Transverse colon (tissue), 4 donors: Measurements from ENCODE around the gene PRKAG1. TPM values are rescaled to one million over a fixed set of nuclear protein-coding genes. Genes with fewer than 3 reads are reported as not detected.

Experiments used
- DNase-seq: peaks from one replicate; pipeline ENCODE4 v3.0.0-alpha.2; 2019
- H3K27ac ChIP-seq, 4 donors: fragments of 200-600 bp; sonication (generic); 2 replicates each; pipeline ENCODE4 v1.5.1; 2016 to 2018; ENCODE audit warnings: inconsistent platforms in 4 of 4
- H3K27me3 ChIP-seq: fragments of 200-600 bp; sonication (generic); 2 replicates; pipeline ENCODE4 v1.5.1; 2017; ENCODE audit warnings: inconsistent platforms
- H3K36me3 ChIP-seq, 4 donors: fragments of 200-600 bp; sonication (generic); 2 replicates each; pipeline ENCODE4 v1.5.1; 2017 to 2019; ENCODE audit warnings: inconsistent platforms in 4 of 4
- H3K4me1 ChIP-seq, 4 donors: fragments of 200-600 bp; sonication (generic); 2 replicates each; pipeline ENCODE4 v1.5.1; 2017 to 2020; ENCODE audit warnings: inconsistent platforms in 4 of 4
- H3K4me3 ChIP-seq, 4 donors: fragments of 200-600 bp; sonication (generic); 1 replicate in 1 of 4; 2 replicates in 3 of 4; pipeline versions ENCODE4 v1.5.1 to v1.6.1; 2017 to 2019; ENCODE audit warnings: inconsistent platforms in 4 of 4
- H3K9me3 ChIP-seq, 2 donors: fragments of 200-600 bp; sonication (generic); 2 replicates each; pipeline ENCODE4 v1.5.1; 2017 to 2019; ENCODE audit warnings: inconsistent platforms in 2 of 2
- EP300 ChIP-seq: sonication (generic); formaldehyde crosslinking; IDR thresholded peaks from one replicate; pipeline ENCODE4 v1.6.1; 2017; ENCODE audit warnings: antibody characterized with exemption, low read depth
- POLR2A ChIP-seq: fragments of 450-650 bp; IDR thresholded peaks from one replicate; pipeline ENCODE4 v1.6.1; 2016; ENCODE audit warnings: antibody characterized with exemption, mild to moderate bottlenecking, moderate library complexity
- POLR2AphosphoS5 ChIP-seq, 3 donors: sonication (generic); formaldehyde crosslinking; IDR thresholded peaks; one replicate each; pipeline ENCODE4 v1.6.1; 2016; ENCODE audit warnings: antibody characterized with exemption in 3 of 3
- WGBS, 2 donors: methylation state at CpG; one replicate each; pipeline ENCODE4 v1.1.5; 2018; ENCODE audit warnings: low coverage in 1 of 2; 5-methylcytosine and 5-hydroxymethylcytosine counted together
- in situ Hi-C, 4 donors: fragments of 200-750 bp; cut with MboI; loops; one replicate each; pipeline versions ENCODE4 v1.15.0 to v1.15.1; 2017; ENCODE audit warnings: low sequenced_read_pairs in 3 of 4, low pct_ligation_motif_present in 1 of 4, low pct_unique_long_range_greater_than_20kb in 1 of 4
- intact Hi-C: fragments of 100-400 bp; cut with DNase I; formaldehyde crosslinking; loops from one replicate; pipeline ENCODE4 v1.15.1; 2023; ENCODE audit warnings: low total_unique reads
- total RNA-seq, 4 donors: library from RNA; depleted of rRNA; stranded (reverse); fragments of >200 nt; gene quantifications; one replicate each; pipeline ENCODE4 v1.1.0, GENCODE V29; 2016
- TF ChIP-seq, protein P1 (sequence below), 5 experiments: fragments of 200-600 bp in 3 of 5; fragments of 450-650 bp in 2 of 5; sonication (generic) in 3 of 5; IDR thresholded peaks; 1 replicate in 2 of 5; 2 replicates in 3 of 5; pipeline ENCODE4 v1.5.1; 2016 to 2017; ENCODE audit warnings: antibody characterized with exemption in 5 of 5, inconsistent platforms in 3 of 5, mild to moderate bottlenecking in 2 of 5, moderate library complexity in 1 of 5

PRKAG1 gene
- total RNA-seq, 4 donors from 2014 or later, result 21.7 to 44.0 (median 42.3) TPM

DNA sequence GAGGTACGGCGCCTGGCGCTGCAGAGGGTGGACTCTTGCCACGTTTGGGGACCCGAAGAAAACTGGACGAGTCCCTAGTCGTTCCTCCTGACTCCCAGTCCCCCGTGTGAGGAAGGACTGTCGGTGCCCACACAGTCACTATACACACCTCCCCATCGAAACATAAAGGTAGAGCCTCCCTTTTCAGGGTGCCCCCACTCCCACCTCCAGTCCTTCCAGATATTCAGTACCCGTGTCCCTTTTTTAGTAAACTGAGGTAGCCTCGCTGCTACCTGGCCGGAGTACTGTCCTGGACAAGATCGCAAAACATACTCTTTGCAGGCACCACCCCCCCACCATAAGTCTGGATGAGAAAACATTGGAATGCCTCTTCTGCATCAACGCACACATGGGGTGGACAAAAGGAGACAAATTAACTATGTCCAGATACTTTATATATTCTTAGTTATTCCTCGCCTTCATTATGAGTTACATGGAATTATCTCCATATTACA lies 42.6 kb upstream of the PRKAG1 start:
- Histone ChIP-seq H3K36me3 (no peaks in the 10 kb centered on the region), H3K9me3 (no peaks in the 10 kb centered on the region), H3K27me3 (no peaks in the 10 kb centered on the region), H3K4me1 (peaks cover 23 to 36% (median 31%) of the 10 kb centered on the region in 4 donors), H3K4me3 (peak overlapping the region; percentile 82 to 91 (median 89)), H3K27ac (peak overlapping the region; percentile 96 to 98 (median 96))
- no peak for TF ChIP-seq POLR2AphosphoS5 (IDR thresholded peaks at IDR 0.05)
- TF ChIP-seq, protein P1, sequence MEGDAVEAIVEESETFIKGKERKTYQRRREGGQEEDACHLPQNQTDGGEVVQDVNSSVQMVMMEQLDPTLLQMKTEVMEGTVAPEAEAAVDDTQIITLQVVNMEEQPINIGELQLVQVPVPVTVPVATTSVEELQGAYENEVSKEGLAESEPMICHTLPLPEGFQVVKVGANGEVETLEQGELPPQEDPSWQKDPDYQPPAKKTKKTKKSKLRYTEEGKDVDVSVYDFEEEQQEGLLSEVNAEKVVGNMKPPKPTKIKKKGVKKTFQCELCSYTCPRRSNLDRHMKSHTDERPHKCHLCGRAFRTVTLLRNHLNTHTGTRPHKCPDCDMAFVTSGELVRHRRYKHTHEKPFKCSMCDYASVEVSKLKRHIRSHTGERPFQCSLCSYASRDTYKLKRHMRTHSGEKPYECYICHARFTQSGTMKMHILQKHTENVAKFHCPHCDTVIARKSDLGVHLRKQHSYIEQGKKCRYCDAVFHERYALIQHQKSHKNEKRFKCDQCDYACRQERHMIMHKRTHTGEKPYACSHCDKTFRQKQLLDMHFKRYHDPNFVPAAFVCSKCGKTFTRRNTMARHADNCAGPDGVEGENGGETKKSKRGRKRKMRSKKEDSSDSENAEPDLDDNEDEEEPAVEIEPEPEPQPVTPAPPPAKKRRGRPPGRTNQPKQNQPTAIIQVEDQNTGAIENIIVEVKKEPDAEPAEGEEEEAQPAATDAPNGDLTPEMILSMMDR (IDR thresholded peaks at IDR 0.05), result no peak
- TF ChIP-seq EP300, result no peak
- no peak for TF ChIP-seq POLR2A
- intact Hi-C loops (loop anchor here (10.0 kb wide), 1 partner anchor 64 kb away; no protein-coding TSS in a partner anchor), in situ Hi-C loops (loop anchor here in 2 of 4 donors (10.0 kb wide), 2 partner anchors 64 to 174 kb away; no protein-coding TSS in a partner anchor)
- no peak for DNase-seq
- WGBS, 2 donors, result 4 to 73% methylated on average over 1 to 16 of the region's 16 CpGs

DNA sequence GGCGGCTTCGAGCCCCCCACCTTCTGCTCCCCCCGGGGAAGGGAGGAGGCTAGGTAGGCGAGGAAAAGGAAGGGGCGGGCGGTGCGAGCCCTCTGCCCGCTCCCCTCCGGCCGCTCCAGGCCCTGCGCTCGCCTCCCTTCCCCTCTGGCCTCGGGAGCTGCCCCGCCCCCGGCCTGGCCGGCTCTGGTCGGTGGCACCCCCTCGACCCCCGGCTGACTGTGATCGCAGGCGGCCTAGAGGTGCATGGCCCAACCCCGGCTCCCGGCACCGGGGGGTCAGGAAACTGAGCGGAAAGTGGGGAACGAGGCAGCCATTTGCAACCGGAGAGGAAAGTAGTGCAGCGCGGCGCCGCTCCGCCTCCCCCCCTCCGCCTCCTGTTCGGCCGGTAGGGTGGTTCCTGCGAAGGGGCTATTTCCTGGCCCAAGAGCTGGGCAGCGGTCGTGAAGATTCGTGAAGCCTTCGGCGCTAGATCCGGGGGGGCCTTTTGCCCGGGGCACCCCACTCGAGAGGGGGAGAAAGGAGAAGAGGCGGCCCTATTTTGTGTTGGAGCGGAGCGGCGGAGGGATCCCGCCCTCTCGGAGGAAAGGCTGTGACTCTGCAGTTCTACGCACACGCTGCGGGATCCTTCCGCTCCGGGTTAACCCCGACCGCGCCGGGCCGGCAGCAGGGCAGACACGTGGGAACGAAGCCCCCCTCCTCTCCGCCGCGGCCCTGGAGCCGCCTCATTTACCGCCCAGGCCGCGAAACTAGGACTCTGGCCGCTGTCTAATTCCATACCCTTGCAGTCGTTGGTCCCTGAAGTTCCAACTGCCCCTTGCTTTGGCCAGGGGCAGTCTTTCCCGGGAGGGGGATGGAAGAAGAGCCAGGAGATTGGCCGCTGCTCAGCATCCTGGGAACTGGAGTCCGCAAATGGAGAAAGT lies 41.9 kb upstream of the PRKAG1 start, which contains the start of gene KMT2D:
KMT2D (minus strand) TSS at position 558 of the 920 bp plus-strand sequence. CDS start 5,470 bp downstream, outside the sequence.
- WGBS, 2 donors, result 0% methylated on average over 56 of the region's 74 CpGs; no CpG with 5 or more reads in 1 of the 2 donors
- Histone ChIP-seq H3K27me3 (no peaks in the 10 kb centered on the region), H3K36me3 (no peaks in the 10 kb centered on the region), H3K4me1 (peaks cover 28 to 43% (median 38%) of the 10 kb centered on the region in 4 donors), H3K9me3 (no peaks in the 10 kb centered on the region), H3K4me3 (peak within 1 kb of the TSS; percentile 82 to 91 (median 89)), H3K27ac (peak within 1 kb of the TSS; percentile 96 to 98 (median 96))
- TF ChIP-seq, protein P1 (IDR thresholded peaks at IDR 0.05), result peak in 4 of 5 experiments; percentile 40 to 92 (median 66)
- peak; percentile 77 to 88 (median 79) for TF ChIP-seq POLR2AphosphoS5 (IDR thresholded peaks at IDR 0.05)
- no peak for TF ChIP-seq EP300
- TF ChIP-seq POLR2A, result peak; percentile 71
- intact Hi-C loops, result loop anchor here (10.0 kb wide), 1 partner anchor 64 kb away; no protein-coding TSS in a partner anchor
- in situ Hi-C loops, result loop anchor here in 2 of 4 donors (10.0 kb wide), 2 partner anchors 64 to 174 kb away; no protein-coding TSS in a partner anchor
- DNase-seq, result peak; percentile 91

DNA sequence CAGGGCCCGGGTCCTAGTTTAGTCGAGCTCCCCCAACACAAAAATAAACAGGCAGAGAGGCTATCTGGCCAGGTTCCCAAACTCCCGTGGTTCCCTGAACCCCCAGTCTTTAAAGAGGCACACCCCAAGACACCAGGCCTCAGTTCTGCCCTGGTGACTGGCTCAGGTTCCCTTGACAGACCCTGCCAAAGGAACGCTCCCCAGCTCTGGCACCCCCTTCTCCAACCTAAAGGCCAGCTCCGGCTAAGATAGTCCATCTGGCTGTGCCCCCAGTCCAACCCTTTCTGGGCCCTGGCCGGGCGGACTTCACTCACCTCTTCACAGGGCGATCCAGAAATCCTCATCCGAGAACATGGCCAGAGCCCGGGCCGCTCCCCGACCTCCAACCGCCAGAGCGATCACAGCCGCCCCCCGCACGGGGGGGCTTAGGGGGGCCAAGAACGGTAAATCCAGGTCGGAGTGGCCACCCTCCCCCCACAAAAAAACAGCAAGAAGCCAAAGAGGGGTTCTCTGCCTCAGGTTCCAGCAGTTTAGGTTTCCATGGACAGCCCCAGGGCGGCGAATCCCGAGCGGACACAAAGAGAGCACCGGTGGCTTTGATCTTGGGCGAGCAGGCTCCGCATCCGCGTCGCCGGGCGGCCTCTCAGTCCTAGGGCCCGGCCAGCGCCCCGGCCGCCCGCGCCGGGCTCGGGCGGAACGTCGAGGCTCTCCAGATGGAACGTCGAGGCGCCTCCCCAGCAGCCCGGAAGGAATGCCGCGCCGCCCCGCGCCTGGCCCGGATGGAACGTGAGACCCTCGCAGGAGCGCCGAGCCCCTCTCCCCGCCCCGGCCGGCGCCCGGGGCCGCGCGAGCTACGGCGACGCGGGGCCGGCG lies 41.0 kb upstream of the PRKAG1 start:
- peak; percentile 26 for DNase-seq
- Histone ChIP-seq H3K4me3 (peak overlapping the region; percentile 82 to 91 (median 89)), H3K27me3 (no peaks in the 10 kb centered on the region), H3K4me1 (peaks cover 34 to 47% (median 43%) of the 10 kb centered on the region in 4 donors), H3K27ac (peak overlapping the region; percentile 96 to 98 (median 96)), H3K9me3 (no peaks in the 10 kb centered on the region), H3K36me3 (no peaks in the 10 kb centered on the region)
- intact Hi-C loops (loop anchor here (10.0 kb wide), 1 partner anchor 65 kb away; no protein-coding TSS in a partner anchor), in situ Hi-C loops (loop anchor here in 2 of 4 donors (10.0 kb wide), 2 partner anchors 65 to 175 kb away; no protein-coding TSS in a partner anchor)
- 0% methylated on average over 53 of the region's 70 CpGs; no CpG with 5 or more reads in 1 of the 2 donors for WGBS, 2 donors
- TF ChIP-seq POLR2AphosphoS5 (IDR thresholded peaks at IDR 0.05) (no peak), POLR2A (no peak), EP300 (no peak)
- TF ChIP-seq, protein P1 (IDR thresholded peaks at IDR 0.05), result no peak
